Natural killer cell (primary cell): Measurements from ENCODE around the gene FLII. TPM values are rescaled to one million over a fixed set of nuclear protein-coding genes. Genes with fewer than 3 reads are reported as not detected.

Experiments used
- ATAC-seq, 3 donors: fragments of 150-1000 bp in 2 of 3; fragments of 200-7000 bp in 1 of 3; cut with Tn5 transposase; 1 replicate in 1 of 3; 2 replicates in 2 of 3; pipeline ENCODE4 v1.10.0; 2021; ENCODE audit warnings: mild to moderate bottlenecking in 2 of 3, moderate library complexity in 2 of 3
- DNase-seq, 2 donors: peaks; one replicate each; pipeline versions ENCODE4 v3.0.0 to v3.0.0-alpha.2; 2013 to 2021; ENCODE audit warnings: mixed read lengths in 1 of 2
- H3K27ac ChIP-seq: one replicate; pipeline ENCODE4 v1.5.1; 2013; ENCODE audit warnings: mild to moderate bottlenecking, low read length
- H3K27me3 ChIP-seq: one replicate; pipeline ENCODE4 v1.6.1; 2013; ENCODE audit warnings: low read length; ENCODE audit not compliant: control insufficient read depth, insufficient read depth
- H3K36me3 ChIP-seq: one replicate; pipeline ENCODE4 v1.6.1; 2013; ENCODE audit warnings: low read length; ENCODE audit not compliant: control insufficient read depth, insufficient read depth
- H3K4me1 ChIP-seq: one replicate; pipeline ENCODE4 v1.6.1; 2013; ENCODE audit warnings: low read length; ENCODE audit not compliant: control insufficient read depth, insufficient read depth
- H3K4me3 ChIP-seq: one replicate; pipeline ENCODE4 v1.5.1; 2013; ENCODE audit warnings: low read length
- H3K9me3 ChIP-seq: one replicate; pipeline ENCODE4 v1.6.1; 2013; ENCODE audit warnings: low read length; ENCODE audit not compliant: control insufficient read depth, insufficient read depth
- H3K27ac Mint-ChIP-seq, 2 donors: one replicate each; pipeline ENCODE4 v1.8.0; 2022; ENCODE audit warnings: mild to moderate bottlenecking in 2 of 2, mixed read lengths in 2 of 2, moderate library complexity in 1 of 2
- H3K27me3 Mint-ChIP-seq, 2 donors: one replicate each; pipeline ENCODE4 v1.8.0; 2022; ENCODE audit warnings: low read depth in 2 of 2, mixed read lengths in 2 of 2
- H3K36me3 Mint-ChIP-seq: one replicate; pipeline ENCODE4 v1.8.0; 2022; ENCODE audit warnings: mixed read lengths
- H3K4me1 Mint-ChIP-seq, 2 donors: one replicate each; pipeline ENCODE4 v1.8.0; 2022; ENCODE audit warnings: mixed read lengths in 2 of 2
- H3K4me3 Mint-ChIP-seq: one replicate; pipeline ENCODE4 v1.8.0; 2022; ENCODE audit warnings: mild to moderate bottlenecking, moderate library complexity, mixed read lengths
- H3K9me3 Mint-ChIP-seq, 2 donors: one replicate each; pipeline ENCODE4 v1.8.0; 2022; ENCODE audit warnings: mixed read lengths in 2 of 2
- WGBS: methylation state at CpG from one replicate; pipeline ENCODE4 v1.1.7; 2013; ENCODE audit warnings: missing lambda C conversion rate; ENCODE audit not compliant: insufficient coverage; 5-methylcytosine and 5-hydroxymethylcytosine counted together
- intact Hi-C: fragments of 100-400 bp; cut with micrococcal nuclease; formaldehyde crosslinking; loops from one replicate; pipeline ENCODE4 v1.14.2; 2022
- total RNA-seq, 4 donors: library from RNA; stranded (reverse); fragments of 120-200 nt in 1 of 4; gene quantifications; one replicate each; pipeline versions ENCODE4 v1.2.3 to v1.2.4, GENCODE V29; 2013 to 2022
- TF ChIP-seq, protein P1 (sequence below): fragments of 200-600 bp; IDR thresholded peaks from one replicate; pipeline ENCODE4 v1.8.0; 2022; ENCODE audit warnings: antibody characterized with exemption

The FLII gene
- total RNA-seq, 3 donors from 2014 or later (not counting 1 experiment from before 2014, with no cell fraction given): 286 to 342 (median 327) TPM

DNA sequence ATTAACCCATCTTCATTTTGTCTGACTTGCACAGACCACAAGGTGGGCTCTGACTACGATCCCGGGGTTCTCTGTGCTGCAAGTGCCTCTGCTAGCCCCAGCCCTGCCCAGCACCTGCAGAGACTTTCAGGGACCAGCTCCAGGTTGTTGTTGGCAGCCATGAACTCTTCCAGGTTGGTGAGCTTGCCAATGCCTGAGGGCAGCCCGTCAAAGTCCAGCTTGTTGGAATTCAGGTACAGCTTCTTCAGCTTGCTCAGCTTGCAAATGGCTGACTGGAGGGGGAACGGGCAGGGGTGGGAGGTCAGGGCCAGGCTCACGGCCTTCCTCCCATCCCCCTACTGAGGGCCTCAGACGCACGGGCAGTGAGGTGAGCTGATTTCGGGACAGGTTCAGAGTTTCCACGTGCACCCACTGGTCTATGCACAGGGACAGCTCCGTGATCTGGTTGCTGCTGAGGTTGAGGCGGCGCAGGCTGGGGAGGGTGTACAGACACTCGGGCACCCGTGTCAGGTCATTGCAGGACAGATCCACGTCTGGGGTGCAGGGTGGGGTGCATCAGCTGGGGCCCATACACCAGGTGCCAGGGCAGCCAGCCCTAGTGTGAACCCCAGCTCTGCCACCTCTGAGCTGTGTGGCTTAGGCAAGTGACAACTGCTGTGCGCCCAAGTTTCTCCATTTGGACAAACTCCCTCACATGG is 5.2 kb downstream of the FLII start:
- no peaks in the 10 kb centered on the region for H3K27me3 Mint-ChIP-seq
- Histone ChIP-seq H3K27ac (no peak overlapping the region), H3K4me3 (no peak overlapping the region), H3K9me3 (no peaks in the 10 kb centered on the region), H3K36me3 (peaks cover 63% of the 10 kb centered on the region), H3K4me1 (peaks cover 19% of the 10 kb centered on the region), H3K27me3 (no peaks in the 10 kb centered on the region)
- H3K4me3 Mint-ChIP-seq: no peak overlapping the region
- WGBS: 94% methylated on average over 16 of the region's 16 CpGs
- intact Hi-C loops: no loop called here
- peaks cover 12 to 17% of the 10 kb centered on the region in 2 donors for H3K4me1 Mint-ChIP-seq
- H3K27ac Mint-ChIP-seq: no peak overlapping the region
- no peak for DNase-seq
- TF ChIP-seq, protein P1, sequence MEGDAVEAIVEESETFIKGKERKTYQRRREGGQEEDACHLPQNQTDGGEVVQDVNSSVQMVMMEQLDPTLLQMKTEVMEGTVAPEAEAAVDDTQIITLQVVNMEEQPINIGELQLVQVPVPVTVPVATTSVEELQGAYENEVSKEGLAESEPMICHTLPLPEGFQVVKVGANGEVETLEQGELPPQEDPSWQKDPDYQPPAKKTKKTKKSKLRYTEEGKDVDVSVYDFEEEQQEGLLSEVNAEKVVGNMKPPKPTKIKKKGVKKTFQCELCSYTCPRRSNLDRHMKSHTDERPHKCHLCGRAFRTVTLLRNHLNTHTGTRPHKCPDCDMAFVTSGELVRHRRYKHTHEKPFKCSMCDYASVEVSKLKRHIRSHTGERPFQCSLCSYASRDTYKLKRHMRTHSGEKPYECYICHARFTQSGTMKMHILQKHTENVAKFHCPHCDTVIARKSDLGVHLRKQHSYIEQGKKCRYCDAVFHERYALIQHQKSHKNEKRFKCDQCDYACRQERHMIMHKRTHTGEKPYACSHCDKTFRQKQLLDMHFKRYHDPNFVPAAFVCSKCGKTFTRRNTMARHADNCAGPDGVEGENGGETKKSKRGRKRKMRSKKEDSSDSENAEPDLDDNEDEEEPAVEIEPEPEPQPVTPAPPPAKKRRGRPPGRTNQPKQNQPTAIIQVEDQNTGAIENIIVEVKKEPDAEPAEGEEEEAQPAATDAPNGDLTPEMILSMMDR: no peak
- peaks cover 1% of the 10 kb centered on the region for H3K36me3 Mint-ChIP-seq
- no peaks in the 10 kb centered on the region for H3K9me3 Mint-ChIP-seq
- no peak for ATAC-seq

DNA sequence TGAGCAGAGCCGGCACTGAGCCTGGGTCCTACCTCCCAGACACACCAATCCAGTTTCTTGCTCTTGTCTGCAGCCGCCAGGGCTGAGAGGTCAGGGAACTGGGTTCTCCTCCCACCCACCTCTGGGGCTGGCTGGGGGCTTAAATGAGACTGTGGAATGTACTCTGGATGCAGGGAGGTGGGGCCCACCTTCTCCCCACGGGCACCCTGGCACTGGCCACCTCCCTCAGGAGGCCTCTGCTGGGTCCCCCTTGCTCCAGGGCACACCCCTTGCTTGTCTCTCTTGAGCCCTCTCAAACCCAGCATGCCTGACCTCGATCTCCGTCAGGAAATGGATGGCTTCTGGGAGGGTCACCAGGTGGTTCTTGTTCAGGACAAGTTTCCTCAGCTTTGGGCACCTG is 6.4 kb downstream of the FLII start:
- peaks cover 10% of the 10 kb centered on the region for H3K4me1 ChIP-seq
- no peak overlapping the region for H3K4me3 ChIP-seq
- intact Hi-C loops: no loop called here
- DNase-seq (no peak), ATAC-seq (no peak)
- Mint-ChIP-seq H3K4me3 (no peak overlapping the region), H3K36me3 (peaks cover 6% of the 10 kb centered on the region), H3K4me1 (peaks cover 7 to 11% of the 10 kb centered on the region in 2 donors), H3K9me3 (no peaks in the 10 kb centered on the region), H3K27me3 (no peaks in the 10 kb centered on the region), H3K27ac (no peak overlapping the region)
- TF ChIP-seq, protein P1: no peak
- no peaks in the 10 kb centered on the region for H3K9me3 ChIP-seq
- H3K27me3 ChIP-seq: no peaks in the 10 kb centered on the region
- H3K27ac ChIP-seq: no peak overlapping the region
- peaks cover 71% of the 10 kb centered on the region for H3K36me3 ChIP-seq
- WGBS: 96% methylated on average over 5 of the region's 5 CpGs

DNA sequence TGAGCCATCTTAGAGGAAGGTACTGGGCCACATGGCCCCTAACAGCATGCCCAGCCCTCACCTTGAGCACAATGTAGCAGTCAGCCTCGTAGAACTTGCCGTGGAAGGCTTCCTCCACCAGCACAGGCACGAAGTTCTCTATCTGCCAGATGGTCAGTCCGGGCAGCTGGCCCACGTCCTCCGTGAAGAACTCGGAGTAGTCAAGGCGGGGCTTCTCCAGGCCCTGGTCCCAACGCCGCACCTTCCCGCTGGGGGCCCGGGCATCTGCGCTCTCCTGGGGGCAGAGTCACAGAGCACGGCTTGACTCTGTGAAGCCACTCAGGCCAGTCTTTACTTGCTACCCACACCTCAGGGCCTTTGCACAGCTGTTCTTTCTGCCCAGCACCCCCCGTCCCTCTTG is 7.3 kb downstream of the FLII start:
- Histone ChIP-seq H3K36me3 (peaks cover 78% of the 10 kb centered on the region), H3K4me1 (peaks cover under 1% of the 10 kb centered on the region), H3K4me3 (no peak overlapping the region), H3K27ac (no peak overlapping the region), H3K9me3 (no peaks in the 10 kb centered on the region), H3K27me3 (no peaks in the 10 kb centered on the region)
- ATAC-seq (no peak), DNase-seq (no peak)
- H3K4me1 Mint-ChIP-seq: peaks cover 4 to 5% of the 10 kb centered on the region in 2 donors
- WGBS: 97% methylated on average over 15 of the region's 15 CpGs
- intact Hi-C loops: no loop called here
- TF ChIP-seq, protein P1: no peak
- no peaks in the 10 kb centered on the region for H3K9me3 Mint-ChIP-seq
- H3K27ac Mint-ChIP-seq: no peak overlapping the region
- H3K4me3 Mint-ChIP-seq: no peak overlapping the region
- H3K36me3 Mint-ChIP-seq: peaks cover 6% of the 10 kb centered on the region
- H3K27me3 Mint-ChIP-seq: no peaks in the 10 kb centered on the region

DNA sequence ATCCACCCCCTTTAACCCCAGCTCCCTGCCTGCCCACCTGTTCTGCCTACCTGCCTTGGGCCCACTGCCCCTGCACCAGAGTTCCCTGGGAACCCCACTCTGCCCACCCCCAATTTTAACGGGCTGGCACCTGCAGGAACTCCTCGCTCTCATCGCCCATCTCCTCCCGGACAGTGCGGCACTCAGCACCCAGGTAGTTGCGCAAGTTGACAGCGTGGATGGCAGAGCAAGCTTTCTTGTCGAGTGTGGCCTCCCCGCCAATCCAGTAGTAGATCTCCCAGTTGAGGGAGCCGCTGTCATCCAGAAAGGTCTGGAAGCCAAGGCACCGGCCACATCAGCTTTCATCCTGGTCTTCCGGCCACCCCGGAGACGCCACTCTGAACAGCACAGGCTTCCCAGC is 7.8 kb downstream of the FLII start:
- ATAC-seq (no peak), DNase-seq (no peak)
- H3K27ac ChIP-seq: no peak overlapping the region
- WGBS: 98% methylated on average over 14 of the region's 14 CpGs
- no peak overlapping the region for H3K4me3 ChIP-seq
- Mint-ChIP-seq H3K27ac (peak overlapping the region in 1 of 2 donors; percentile 44), H3K4me3 (no peak overlapping the region), H3K9me3 (no peaks in the 10 kb centered on the region), H3K27me3 (no peaks in the 10 kb centered on the region), H3K4me1 (peaks cover 4 to 5% of the 10 kb centered on the region in 2 donors), H3K36me3 (peaks cover 6% of the 10 kb centered on the region)
- TF ChIP-seq, protein P1: no peak
- intact Hi-C loops: no loop called here
- H3K36me3 ChIP-seq: peaks cover 81% of the 10 kb centered on the region
- H3K9me3 ChIP-seq: no peaks in the 10 kb centered on the region
- H3K27me3 ChIP-seq: no peaks in the 10 kb centered on the region
- H3K4me1 ChIP-seq: no peaks in the 10 kb centered on the region
